AG04450 (cell line): Measurements from ENCODE around the gene CPLANE2. TPM values are rescaled to one million over a fixed set of nuclear protein-coding genes. Genes with fewer than 3 reads are reported as not detected.
"Not testable (repeated sequence)": the region's sequence is repeated elsewhere in the genome, so short reads cannot be mapped to it uniquely, and the experiment has no call there.

Source experiments
- CTCF ChIA-PET: fragments of 300-600, 350-600 bp; formaldehyde crosslinking; extraction: SDS; loops from one replicate; lab custom pipeline; 2022; ENCODE audit warnings: antibody characterized with exemption, inconsistent platforms; lab: Charles Lee
- POLR2A ChIA-PET: fragments of 350-600 bp; formaldehyde crosslinking; extraction: SDS; loops from one replicate; lab custom pipeline; 2021; ENCODE audit warnings: antibody characterized with exemption, inconsistent platforms; lab: Yijun Ruan, JAX
- DNase-seq: peaks from one replicate; pipeline ENCODE4 v3.0.0-alpha.2; 2011; ENCODE audit warnings: low read depth, low spot score
- H3K27ac ChIP-seq: one replicate; pipeline ENCODE4 v1.5.1; 2012; ENCODE audit warnings: low read depth, low read length, control low read depth
- H3K27me3 ChIP-seq: one replicate; pipeline ENCODE4 v1.6.0; 2012; ENCODE audit warnings: low read length; ENCODE audit not compliant: control insufficient read depth, insufficient read depth
- H3K4me3 ChIP-seq: 2 replicates; pipeline ENCODE4 v1.5.1; 2011; ENCODE audit warnings: mild to moderate bottlenecking, low read depth, low read length, control low read depth
- H3K9me3 ChIP-seq: 2 replicates; pipeline ENCODE4 v1.5.1; 2012; ENCODE audit warnings: low read length; ENCODE audit not compliant: control insufficient read depth, insufficient read depth
- polyA plus RNA-seq: library from polyadenylated mRNA; depleted of rRNA; stranded (reverse); fragments of >200 nt; gene quantifications from 2 replicates; pipeline ENCODE4 v1.2.3, GENCODE V29; 2011
- TF ChIP-seq, protein P1 (sequence below): IDR thresholded peaks from 2 replicates; pipeline ENCODE4 v1.5.1; 2011; ENCODE audit warnings: low read depth, low read length, control low read depth, inconsistent platforms

Gene CPLANE2
- polyA plus RNA-seq, 1 experiment, result 3.6 TPM

DNA sequence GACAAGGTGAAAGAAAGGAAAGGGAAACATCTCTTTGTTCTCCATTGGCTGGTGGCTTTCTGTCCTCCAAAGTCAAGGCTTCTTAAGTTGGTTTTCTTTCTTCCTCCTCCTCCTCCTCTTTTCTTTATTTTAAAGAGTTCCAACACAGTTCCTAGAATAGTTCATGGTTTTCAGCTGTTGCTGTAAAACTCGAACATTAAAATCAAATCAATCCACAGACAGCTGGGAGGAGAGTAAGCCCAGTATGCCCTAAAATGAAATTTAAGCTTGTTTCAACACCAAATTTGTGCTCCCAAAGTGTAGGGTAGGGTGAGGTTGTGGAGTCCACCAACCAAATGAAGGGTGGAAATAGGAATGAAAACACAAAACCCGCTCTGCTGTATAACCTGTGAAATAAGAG, 10.5 kb upstream of the CPLANE2 start:
- ChIA-PET POLR2A (interaction anchor here (1.2 kb wide), 1 partner anchor 13 kb away, joined by 3 read pairs; no protein-coding TSS in a partner anchor), CTCF (interaction anchor here (1.1 to 2.1 kb wide), 4 partner anchors 8 to 165 kb away, joined by 3 to 8 read pairs (median 6); partner anchors contain the start of gene FBXO42)
- DNase-seq, result no peak
- TF ChIP-seq, protein P1, sequence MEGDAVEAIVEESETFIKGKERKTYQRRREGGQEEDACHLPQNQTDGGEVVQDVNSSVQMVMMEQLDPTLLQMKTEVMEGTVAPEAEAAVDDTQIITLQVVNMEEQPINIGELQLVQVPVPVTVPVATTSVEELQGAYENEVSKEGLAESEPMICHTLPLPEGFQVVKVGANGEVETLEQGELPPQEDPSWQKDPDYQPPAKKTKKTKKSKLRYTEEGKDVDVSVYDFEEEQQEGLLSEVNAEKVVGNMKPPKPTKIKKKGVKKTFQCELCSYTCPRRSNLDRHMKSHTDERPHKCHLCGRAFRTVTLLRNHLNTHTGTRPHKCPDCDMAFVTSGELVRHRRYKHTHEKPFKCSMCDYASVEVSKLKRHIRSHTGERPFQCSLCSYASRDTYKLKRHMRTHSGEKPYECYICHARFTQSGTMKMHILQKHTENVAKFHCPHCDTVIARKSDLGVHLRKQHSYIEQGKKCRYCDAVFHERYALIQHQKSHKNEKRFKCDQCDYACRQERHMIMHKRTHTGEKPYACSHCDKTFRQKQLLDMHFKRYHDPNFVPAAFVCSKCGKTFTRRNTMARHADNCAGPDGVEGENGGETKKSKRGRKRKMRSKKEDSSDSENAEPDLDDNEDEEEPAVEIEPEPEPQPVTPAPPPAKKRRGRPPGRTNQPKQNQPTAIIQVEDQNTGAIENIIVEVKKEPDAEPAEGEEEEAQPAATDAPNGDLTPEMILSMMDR, result no peak
- H3K27ac ChIP-seq, result no peak overlapping the region
- H3K27me3 ChIP-seq, result no peaks in the 10 kb centered on the region
- no peak overlapping the region for H3K4me3 ChIP-seq
- H3K9me3 ChIP-seq, result no peaks in the 10 kb centered on the region

DNA sequence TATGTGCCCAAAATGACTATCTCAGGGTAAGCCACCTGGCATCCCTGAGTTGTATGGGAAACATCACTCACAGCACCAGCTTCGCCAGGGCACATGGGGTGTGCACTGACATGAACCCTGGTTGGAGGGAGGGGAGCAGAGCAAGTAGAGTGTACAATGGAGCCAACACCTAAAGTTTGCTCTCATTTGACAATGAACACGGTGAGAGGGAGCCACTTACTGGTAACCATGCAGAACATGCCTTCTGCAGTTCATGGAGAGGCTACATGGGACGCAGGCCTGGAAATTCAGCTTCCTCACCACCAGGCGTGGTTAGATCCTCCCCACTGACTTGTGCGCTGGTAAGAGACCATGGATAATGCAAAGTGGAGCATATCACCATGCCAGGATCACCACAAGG, 10.0 kb upstream of the CPLANE2 start:
- CTCF ChIA-PET, result interaction anchor here (0.5 to 2.1 kb wide), 6 partner anchors 8 to 168 kb away, joined by 3 to 8 read pairs (median 6); partner anchors contain the start of gene FBXO42
- no peak for DNase-seq
- no peak overlapping the region for H3K4me3 ChIP-seq
- H3K27ac ChIP-seq, result no peak overlapping the region
- no peaks in the 10 kb centered on the region for H3K9me3 ChIP-seq
- TF ChIP-seq, protein P1, result no peak
- H3K27me3 ChIP-seq, result no peaks in the 10 kb centered on the region
- POLR2A ChIA-PET, result no interaction called here

- POLR2A ChIA-PET, result interaction anchor here (0.6 kb wide), 1 partner anchor 116 kb away, joined by 3 read pairs; no protein-coding TSS in a partner anchor
- CTCF ChIA-PET, result interaction anchor here (0.5 to 1.6 kb wide), 5 partner anchors 15 to 167 kb away, joined by 3 to 7 read pairs (median 3); no protein-coding TSS in a partner anchor
Measured at GRCh38 chr1:16246239-16246638, 9.3 kb upstream of the CPLANE2 start.

DNA sequence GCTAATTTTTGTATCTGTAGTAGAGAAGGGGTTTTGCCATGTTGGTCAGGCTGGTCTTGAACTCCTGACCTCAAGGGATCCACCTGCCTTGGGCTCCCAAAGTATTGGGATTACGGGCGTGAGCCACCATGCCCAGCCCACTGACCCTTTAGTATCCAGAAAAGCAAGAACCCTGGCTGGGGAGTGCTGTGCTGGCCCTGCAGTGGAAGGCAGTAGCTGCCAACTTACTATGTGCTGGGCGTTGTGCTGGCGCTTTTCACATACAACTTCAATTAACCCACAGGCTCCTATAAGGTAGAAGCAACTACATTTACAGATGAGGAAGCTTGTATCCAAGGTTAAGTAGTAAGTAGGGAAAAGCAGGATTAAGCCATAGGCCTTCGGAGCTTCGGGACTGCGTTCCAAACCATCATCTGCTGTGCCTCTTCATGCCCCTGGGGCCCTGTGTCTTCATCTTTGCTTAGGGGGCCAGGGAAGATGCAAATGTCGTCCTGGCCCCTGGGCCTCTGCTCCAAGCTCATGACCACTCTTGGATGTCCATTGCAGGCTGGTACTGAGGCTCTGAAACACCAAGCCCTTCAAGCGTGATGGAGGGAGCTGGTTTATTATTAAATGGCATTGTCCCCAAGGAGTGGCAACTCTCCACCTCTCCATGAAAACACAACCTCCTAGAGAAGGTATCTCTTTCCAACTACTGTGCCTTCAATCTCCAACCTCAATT, 8.7 kb upstream of the CPLANE2 start:
- Histone ChIP-seq H3K27me3 (no peaks in the 10 kb centered on the region), H3K27ac (no peak overlapping the region), H3K4me3 (no peak overlapping the region), H3K9me3 (no peaks in the 10 kb centered on the region)
- CTCF ChIA-PET, result interaction anchor here (0.6 to 2.0 kb wide), 8 partner anchors 15 to 167 kb away, joined by 3 to 12 read pairs (median 4); partner anchors contain the start of gene FBXO42
- POLR2A ChIA-PET, result interaction anchor here (0.6 kb wide), 1 partner anchor 117 kb away, joined by 3 read pairs; no protein-coding TSS in a partner anchor
- DNase-seq, result no peak
- TF ChIP-seq, protein P1, result no peak

More at GRCh38 chr1:16246239-16246638, 9.3 kb upstream of the CPLANE2 start:
- H3K27ac ChIP-seq, H3K9me3 ChIP-seq, H3K27me3 ChIP-seq, H3K4me3 ChIP-seq, DNase-seq: not testable (repeated sequence)

DNA sequence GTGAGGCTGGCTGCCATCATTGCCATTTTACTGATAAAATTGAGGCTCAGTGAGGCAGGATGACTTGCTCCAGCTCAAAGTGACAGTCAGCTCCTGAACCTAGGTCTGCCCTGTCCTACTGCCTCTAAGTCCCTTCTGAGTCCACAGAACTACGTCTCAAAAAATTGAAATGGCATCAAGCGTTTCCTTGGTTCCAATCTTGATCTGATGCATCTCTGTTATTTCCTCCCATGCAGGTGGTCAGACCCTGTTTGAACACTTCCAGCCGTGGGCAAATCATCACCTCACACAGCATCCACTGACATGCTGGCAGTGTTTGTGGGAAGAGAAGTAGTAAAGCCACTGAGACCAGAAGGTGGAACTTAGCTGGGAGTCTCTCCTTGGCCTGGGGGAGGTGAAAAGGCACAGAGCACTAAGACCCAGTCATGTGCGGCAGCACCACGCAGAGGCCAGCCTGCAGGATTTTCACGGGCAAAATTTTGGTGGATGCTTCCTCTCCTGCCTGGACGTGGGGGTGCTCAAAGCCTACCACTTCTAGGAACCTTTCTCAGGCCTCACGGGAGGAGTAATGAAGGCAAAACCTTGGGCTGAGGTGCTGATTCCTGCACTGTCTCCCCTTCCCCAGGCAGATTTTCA, 7.8 kb upstream of the CPLANE2 start:
- no peak for DNase-seq
- Histone ChIP-seq H3K27me3 (no peaks in the 10 kb centered on the region), H3K27ac (no peak overlapping the region), H3K4me3 (no peak overlapping the region), H3K9me3 (no peaks in the 10 kb centered on the region)
- TF ChIP-seq, protein P1, result no peak
- ChIA-PET CTCF (interaction anchor here (0.5 to 3.6 kb wide), 18 partner anchors 10 to 172 kb away, joined by 3 to 19 read pairs (median 4); partner anchors contain the start of gene FBXO42), POLR2A (interaction anchor here (0.7 kb wide), 1 partner anchor 38 kb away, joined by 3 read pairs; no protein-coding TSS in a partner anchor)
